Left cardiac atrium (tissue), 4 donors: Measurements from ENCODE around the gene SEMA4C. TPM values are rescaled to one million over a fixed set of nuclear protein-coding genes. Genes with fewer than 3 reads are reported as not detected.

Source experiments
- ATAC-seq, 2 donors: fragments of 200-7000 bp; cut with Tn5 transposase; one replicate each; pipeline ENCODE4 v1.9.1; 2020; ENCODE audit warnings: mild to moderate bottlenecking in 2 of 2, moderate library complexity in 2 of 2
- DNase-seq: peaks from one replicate; pipeline ENCODE4 v3.0.0-alpha.2; 2020
- intact Hi-C, 2 donors: fragments of 100-400 bp; cut with DNase I; formaldehyde crosslinking; loops; one replicate each; pipeline versions ENCODE4 v1.14.1 to v1.15.1; 2022 to 2023
- long read RNA-seq: library from polyadenylated mRNA; unstranded; transcript quantifications from one replicate; pipeline ENCODE4 v2.0.0, GENCODE V29; 2021
- total RNA-seq, 2 donors: library from RNA; stranded (reverse); fragmentation: NEBNext Ultra II Directional; extraction: Animal tissue kit (Norgen Biotek cat#: 25700); gene quantifications; one replicate each; pipeline ENCODE4 v1.2.1, GENCODE V29; 2021
- donor health status: DM: no; HTN: yes; CAD: no.
- donor health status: DM: no; HTN: yes; CAD: no; lungs with severe emphysema.
- donor health status: DM: yes; HTN: yes; CAD: no.
- donor health status: Dilated cardiomyopathy.

SEMA4C gene, protein sequence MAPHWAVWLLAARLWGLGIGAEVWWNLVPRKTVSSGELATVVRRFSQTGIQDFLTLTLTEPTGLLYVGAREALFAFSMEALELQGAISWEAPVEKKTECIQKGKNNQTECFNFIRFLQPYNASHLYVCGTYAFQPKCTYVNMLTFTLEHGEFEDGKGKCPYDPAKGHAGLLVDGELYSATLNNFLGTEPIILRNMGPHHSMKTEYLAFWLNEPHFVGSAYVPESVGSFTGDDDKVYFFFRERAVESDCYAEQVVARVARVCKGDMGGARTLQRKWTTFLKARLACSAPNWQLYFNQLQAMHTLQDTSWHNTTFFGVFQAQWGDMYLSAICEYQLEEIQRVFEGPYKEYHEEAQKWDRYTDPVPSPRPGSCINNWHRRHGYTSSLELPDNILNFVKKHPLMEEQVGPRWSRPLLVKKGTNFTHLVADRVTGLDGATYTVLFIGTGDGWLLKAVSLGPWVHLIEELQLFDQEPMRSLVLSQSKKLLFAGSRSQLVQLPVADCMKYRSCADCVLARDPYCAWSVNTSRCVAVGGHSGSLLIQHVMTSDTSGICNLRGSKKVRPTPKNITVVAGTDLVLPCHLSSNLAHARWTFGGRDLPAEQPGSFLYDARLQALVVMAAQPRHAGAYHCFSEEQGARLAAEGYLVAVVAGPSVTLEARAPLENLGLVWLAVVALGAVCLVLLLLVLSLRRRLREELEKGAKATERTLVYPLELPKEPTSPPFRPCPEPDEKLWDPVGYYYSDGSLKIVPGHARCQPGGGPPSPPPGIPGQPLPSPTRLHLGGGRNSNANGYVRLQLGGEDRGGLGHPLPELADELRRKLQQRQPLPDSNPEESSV
- 10 to 100 TPM; 22.1 to 24.8 TPM for total RNA-seq
- long read RNA-seq, partial matches to known transcripts, result 4 of 5 reads
- long read RNA-seq, other reads (novel, unspliced or antisense), result 0 of 5 reads

DNA sequence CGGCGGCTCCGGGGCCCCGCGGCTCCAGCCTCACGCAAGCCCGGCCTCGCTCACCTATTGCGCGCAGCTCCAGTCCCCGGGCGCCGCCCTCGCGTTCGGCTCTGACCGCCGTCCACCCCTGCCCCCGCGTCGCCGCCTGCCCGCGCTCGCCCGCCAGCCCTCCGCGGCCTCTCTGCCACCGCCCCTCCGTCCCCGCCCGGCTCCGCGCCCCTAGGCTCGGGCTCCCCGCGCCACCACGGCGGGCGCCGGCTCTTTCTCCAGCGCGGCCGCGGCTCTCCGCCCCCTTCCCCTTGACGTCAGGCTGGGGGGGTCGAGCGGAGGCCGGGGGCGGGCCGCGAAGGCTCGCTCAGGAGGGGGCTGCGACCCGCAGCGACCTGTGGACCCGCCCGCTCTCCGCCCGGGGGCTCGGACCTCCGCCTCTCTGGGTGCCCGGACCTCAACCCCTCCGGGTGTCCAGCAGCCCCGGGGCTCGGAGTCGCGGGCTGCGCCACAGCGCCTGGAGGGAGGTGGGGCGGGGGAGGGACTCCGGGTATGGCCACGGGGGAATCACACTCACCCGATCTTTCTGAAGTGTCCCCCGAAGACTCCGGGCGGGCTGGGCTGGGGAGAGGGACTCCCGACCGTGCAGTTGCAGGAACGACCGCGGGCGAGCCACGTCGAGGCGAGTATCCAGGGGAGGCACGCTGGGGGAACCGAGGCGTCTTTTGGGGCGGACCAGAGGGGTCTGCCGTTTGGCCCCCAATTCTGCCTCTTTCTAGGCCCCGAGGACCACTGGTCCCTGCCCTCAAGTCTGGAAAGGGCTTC, at the start of gene SEMA4C:
Gene SEMA4C (minus strand): TSS at position 259 of the 804 bp plus-strand sequence. CDS start 2,194 bp downstream, outside the sequence.
- peak; percentile 47 to 60 for ATAC-seq
- DNase-seq, result peak; percentile 74
- intact Hi-C loops, result loop anchor here in 1 of 2 donors (2.0 kb wide), 1 partner anchor 43 kb away; no protein-coding TSS in a partner anchor

DNA sequence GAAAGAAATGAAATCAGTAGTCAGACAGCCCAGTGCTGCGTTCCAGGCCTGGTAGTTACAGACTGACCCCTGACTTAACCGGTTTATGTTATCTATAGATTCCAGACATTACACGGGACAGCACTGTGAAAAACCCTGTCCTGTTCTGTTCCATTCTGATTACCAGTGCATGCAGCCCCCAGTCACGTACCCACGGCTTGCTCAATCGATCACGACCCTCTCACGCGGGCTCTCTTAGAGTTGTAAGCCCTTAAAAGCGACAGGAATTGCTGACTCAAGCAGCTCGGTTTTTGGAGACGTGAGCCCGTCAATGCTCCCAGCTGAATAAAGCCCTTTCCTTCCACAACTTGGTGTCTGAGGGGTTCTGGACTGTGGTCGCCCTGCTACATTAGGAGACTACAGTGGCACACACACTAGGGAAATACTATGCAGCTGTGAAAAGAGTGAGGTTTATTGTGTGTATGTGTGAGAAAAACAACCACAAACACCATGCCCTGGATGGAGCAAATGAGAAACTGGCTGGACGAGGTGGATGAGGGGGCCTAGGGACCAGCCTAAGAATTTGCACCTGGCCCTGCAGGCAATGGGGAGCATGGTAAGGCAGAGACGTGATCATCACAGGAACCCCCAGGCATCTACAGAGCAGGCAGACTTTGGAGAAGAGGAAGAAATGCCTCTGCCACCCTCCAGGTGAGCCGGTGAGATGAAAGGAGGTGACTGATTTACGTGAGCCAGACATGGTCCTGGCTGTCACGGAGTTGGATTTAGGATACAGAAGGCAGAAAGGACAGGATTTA, 49.1 kb upstream of the SEMA4C start:
- intact Hi-C loops, result no loop called here
- ATAC-seq (no peak), DNase-seq (peak; percentile 3)

DNA sequence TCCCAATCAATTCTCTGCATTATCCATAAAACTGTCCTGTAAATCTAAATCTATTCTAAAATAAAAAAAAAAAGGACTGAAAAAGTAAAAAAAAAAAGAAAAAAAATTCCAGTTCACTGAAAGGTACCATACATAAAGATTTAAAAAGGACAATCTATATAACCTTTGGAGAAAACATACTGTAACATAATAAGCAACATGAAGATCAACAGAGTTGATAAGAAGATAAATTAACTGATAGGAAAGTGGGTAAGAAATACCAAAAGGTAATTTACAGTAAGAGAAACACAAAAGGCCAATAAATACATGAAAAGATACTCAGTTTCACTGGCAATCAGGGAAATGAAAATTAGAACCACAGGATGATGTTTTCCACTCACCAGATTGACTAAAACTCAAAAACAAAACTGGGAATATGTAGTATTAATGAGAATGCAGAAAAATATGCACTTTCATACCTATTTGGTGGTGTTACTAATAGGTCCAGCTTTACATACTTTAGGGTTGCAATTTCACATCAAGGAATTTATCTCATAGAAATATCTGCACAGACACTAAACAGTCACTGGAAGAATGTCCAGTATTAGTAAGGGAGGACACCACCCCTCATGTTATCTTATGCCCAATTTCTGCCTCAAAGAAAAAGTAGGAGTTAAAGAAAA, 48.3 kb upstream of the SEMA4C start:
- intact Hi-C loops, result no loop called here

DNA sequence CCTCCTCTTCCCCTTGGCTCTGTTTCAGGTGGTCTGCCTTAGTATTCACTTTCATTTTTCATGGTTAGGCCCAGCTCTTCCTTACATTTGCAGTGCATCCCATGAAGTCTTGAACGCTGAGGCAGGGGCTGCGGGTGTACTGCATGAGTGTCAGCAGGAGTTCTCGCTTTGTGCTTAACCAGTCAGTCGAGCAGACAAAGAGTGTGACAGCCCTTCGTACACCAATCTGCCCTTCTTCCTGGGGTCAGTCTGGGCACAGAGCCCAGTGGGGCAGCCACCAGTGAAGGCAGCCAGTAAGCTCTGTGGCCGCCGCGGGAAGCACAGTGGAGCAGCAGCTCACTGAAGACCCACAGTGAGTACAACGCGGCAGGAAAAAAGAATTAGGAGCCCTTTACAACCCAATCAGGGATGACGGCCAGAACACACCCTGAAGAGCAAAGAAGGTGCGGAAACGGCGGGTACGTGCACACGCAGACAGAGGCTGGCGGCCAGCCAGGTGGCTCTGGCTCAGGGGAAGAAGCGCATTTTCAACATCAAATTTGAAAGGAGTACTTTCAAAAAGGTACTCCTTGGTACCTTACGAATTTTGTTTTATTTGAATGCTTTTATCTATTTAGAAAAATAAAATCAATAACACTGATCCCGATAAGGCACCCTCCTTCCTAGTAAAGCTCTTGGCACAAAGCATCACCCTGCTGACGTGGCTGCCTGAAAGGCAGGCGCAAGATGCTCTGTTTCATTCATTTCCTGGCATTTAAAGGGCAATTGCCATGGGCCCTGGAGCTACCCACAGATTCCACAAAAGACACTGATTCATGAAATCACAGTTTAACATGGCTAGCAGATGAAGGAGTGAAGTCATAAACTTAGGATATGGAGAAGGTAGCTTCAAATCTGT, 47.0 kb upstream of the SEMA4C start:
- intact Hi-C loops, result no loop called here
- ATAC-seq (no peak), DNase-seq (no peak)

More for the DNA sequence above, 48.3 kb upstream of the SEMA4C start:
- no peak for ATAC-seq
- no peak for DNase-seq

DNA sequence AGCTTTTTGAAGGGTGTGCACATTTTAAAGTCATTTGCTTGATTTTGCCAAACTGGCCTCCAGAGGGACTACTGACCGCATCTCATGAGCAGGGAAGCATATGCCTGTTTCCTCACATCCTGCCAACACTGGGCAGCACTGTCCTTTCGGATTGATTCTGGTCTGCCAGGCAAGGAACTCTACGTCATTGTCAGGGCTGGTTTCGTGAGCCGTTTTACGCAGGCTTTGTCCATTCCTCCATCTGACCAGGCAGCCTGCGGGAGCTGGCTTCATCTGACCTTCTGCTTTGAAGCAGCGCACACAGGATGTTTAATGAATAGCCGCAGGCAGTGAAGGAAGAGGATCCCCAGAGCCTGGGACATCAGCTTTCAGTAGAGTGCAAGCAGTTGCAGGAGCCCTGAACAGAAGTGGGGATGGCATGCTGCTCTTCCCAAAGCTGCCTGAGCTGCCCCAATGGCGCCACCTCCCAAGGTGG, 46.3 kb upstream of the SEMA4C start:
- intact Hi-C loops, result no loop called here
- DNase-seq (no peak), ATAC-seq (no peak)

DNA sequence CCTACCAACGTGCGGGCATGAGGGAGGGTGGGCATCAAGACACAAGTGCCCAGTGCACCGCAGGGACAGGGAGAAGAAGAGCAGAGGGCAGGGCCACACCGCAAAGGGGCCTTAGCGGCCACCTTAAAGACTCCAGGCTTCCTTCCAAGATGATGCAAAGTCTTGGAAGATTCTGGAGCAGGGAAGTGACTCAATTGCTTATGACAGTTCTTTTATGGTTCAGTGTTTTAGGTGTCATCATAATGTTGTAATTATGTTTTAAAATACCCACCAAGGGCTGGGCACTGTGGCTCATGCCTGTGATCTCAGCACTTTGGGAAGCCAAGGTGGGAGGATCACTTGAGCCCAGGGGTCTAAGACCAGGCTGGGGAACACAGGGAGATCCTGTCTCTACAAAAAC, 44.5 kb upstream of the SEMA4C start:
- intact Hi-C loops, result no loop called here
- ATAC-seq, result no peak
- no peak for DNase-seq

DNA sequence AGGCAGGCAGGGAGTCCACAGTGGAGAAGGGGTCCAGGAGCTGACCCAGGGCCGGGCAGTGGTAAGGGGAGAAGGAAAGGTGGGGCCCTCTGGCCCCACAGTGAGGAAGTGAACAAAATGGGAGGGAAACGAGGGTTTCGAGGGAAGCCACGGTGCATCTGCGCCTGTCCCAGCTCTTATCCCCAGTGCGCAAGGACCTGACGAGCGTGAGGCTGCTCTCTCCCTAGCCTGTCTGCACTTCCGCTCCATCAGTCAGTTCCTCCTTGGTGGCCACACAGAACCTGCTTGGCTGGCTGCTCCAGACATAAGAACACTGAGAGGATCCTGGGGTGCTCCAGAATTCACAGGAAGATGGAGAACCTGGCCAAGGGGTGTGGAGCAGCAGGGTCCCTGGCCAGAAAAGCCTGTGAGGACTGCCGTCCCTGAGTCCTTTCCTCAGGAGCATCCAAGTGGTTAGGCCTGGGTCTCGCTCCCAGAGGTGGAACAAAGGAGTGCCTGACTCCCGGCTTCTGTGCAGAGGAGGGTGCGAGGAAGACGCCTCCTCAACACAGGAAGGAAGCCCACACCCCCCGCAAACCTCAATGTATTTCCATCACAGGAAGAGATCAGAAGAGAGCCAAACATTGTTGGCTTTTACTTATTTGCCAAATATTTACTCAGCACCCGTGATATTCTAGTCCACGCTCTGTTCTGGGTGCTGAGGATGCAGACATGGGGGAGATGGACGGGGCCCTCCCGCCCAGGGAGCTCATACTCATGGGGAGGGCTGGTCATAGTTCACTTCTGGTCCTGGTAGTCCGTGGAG, 43.7 kb upstream of the SEMA4C start:
- intact Hi-C loops, result loop anchor here in 1 of 2 donors (2.0 kb wide), 1 partner anchor 43 kb away; the partner anchor contains the start of gene SEMA4C
- DNase-seq (no peak), ATAC-seq (peak; percentile 36 to 48)

DNA sequence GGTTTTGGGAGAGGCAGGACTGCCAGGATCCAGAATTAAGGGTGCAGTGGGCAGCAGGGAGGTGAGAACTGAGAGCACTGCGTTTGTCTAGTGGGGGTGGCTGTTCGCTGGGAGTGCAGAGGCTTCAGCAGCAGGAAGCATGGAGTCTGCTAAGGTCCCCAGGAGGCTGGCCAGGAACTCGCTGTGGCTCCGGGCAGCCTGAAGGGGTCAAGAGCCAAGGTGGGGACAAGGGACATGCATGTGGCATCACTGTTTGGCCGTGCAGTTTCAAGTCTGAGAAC, 43.2 kb upstream of the SEMA4C start:
- ATAC-seq (no peak), DNase-seq (no peak)
- intact Hi-C loops, result loop anchor here in 1 of 2 donors (2.0 kb wide), 1 partner anchor 42 kb away; the partner anchor contains the start of gene SEMA4C

DNA sequence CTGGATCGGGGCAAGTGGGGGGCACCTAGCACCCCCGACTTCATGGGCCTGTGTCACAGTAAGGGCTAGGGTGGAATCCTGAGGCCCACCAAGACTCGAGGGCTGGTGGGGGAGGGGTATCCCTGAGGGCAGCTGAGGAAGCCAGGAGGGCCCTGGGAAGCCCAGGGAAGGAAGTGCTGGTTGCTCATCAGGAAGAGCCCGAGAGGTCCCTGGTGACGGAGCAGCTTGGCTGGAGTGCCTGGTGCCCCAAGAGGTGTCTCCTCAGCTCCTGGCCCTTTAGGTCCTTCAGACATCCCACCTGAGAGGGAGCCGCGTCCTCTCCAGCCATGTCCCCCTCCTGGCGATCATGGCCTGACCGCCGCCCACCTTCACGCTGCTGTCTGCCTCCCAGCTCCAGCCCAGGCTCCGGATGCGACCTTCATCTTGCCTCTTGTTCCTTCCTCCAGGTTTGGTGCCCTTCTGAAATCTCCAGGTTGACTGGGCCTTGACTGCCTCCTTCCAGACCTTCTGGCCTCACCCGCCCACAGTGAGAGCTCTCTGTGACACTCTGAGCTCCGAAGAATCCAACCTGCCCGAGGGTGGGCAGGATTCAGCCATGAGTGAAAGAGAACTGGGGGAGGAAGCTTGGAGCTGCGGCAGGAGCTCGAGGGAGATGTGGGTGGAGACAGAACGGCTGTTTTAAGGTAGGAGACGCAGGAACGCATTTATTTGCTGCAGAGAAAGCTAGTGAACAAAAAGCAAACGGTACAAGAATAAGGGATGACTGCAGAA, 42.7 kb upstream of the SEMA4C start:
- ATAC-seq, result no peak
- intact Hi-C loops, result loop anchor here in 1 of 2 donors (2.0 kb wide), 1 partner anchor 42 kb away; the partner anchor contains the start of gene SEMA4C
- DNase-seq, result no peak

DNA sequence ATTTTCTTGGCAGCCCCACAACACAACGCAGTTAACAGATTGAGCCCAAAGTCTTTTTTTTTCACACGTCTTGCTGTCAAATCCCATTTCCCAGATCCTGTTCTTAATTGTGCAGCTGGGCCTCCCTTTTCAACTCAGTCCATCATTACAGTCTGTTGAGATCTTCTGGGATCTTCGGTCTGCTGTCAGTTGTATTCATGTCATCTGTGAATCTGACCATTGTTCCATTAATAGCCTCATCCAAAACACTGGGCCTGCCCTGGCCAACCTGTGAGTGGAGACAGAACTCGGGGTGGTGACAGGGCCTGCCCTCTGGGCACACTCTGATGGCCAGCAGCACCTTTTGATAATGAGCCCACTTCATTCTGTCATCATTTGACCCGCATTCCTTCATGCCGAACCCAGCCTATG, 39.7 kb upstream of the SEMA4C start:
- intact Hi-C loops, result loop anchor here in 1 of 2 donors (2.0 kb wide), 1 partner anchor 41 kb away; no protein-coding TSS in a partner anchor
- no peak for DNase-seq
- peak in 1 of 2 donors; percentile 4 for ATAC-seq

DNA sequence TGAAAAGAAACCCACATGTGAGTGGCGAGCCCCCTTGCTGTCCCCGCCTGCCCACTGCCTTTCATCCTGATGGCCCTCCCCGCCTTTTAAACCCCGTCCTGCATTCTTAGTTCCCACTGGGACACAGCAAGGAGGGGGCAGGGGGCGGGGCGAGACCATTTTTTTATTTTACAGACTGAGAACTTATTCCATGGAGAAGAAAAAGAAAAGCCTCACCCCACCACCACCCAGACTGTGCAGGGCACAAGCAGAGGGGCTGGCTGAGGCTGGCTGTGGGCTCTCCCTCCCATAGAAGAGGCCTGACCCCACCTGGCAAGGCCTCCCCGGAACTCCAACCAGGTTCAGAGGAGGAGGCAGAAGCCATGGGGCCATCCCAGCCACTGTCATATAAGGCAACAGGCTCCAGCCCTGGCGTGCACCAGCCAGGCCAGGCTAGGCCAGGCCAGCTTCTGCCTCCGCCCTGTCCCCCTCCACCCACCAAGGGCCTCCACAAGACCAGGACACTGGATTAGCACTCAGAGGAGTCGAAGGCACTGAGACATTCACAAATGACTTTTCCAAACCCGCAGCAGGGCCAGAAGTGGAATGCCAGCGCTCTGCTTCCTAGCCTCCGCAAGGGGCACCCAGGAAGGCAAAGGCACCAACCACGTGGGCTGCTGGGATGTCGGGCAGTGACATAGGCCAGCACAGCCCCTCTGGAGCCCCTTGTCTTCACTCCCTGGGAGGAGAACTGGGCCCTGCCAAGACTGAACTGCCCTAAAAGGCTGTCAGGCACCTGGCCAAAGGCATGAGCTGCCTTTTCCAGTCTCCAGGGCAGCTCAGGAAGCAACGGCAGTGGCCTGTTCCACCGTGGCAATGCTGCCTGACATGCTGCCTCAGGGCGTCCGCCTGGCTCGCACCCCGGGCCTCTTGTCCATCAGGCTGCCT, 37.5 kb upstream of the SEMA4C start:
- DNase-seq, result peak; percentile 90
- intact Hi-C loops, result loop anchor here in 1 of 2 donors (2.0 kb wide), 1 partner anchor 43 kb away; no protein-coding TSS in a partner anchor
- peak; percentile 95 for ATAC-seq

DNA sequence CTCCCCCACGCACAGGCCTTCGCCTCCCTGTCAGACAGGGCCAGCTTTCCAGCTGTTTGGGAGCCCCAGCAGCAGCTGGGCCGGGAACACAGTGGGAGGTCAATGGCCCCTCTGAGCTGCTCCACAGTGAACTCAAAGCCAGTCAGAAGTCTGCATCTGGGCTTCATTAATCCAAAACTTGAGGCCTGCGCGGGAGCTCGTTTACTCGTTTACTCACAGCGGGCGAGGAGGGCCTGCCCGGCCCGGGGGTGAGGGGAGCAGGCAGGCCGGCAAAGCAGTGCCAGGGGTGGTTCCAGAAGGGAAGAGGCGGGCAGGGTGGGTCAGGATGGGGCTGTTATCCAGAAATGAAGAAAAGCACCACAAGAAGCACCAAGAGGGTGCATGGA, 36.8 kb upstream of the SEMA4C start:
- ATAC-seq (peak; percentile 36 to 53), DNase-seq (peak; percentile 54)
- intact Hi-C loops, result no loop called here

DNA sequence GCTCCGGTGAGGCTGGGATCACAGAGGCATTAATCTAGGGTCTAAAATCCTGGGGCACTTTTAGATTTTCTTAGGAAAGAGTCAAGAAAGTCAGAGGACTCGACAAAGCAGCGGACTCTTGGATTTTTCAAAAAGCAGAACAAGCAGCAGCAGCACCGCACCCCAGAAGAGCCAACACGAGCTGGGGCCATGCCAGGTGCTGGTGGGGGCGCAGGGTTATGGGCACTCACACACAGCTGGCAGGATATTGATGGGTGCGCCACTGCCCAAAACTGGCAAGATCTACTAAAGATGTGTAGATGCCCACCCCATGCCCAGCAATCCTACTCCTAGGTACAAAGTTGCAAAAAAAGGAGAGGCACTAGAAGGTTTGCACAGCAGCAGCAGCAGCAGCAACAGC, 33.9 kb upstream of the SEMA4C start:
- DNase-seq, result no peak
- intact Hi-C loops, result no loop called here
- no peak for ATAC-seq

DNA sequence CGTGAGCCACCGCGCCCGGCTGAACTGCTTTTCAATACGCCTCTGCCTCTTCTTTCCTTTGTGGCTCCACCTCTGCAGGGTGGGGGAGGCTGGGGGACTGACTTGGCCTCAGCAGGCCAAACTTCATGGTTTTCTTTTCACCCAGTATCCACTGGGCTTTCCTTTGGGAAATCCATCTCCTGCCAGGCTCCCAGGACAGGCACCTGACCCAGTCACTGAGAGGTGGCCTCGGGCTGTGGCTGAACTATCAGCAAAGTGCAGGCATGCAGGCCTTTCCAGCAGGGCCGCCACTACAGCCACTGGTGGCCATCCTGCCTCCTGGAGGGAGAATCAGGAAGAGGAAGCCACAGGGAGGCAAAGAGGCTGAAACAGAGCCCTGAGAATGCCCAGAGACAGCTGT, 33.4 kb upstream of the SEMA4C start:
- no peak for DNase-seq
- ATAC-seq, result no peak
- intact Hi-C loops, result no loop called here
